ENCODE results near the gene DESI1.

Gene DESI1

GRCh38 chr22:41661713-41662112 lies 40.9 kb upstream of the DESI1 start:
- no peak for DNase-seq
- no peak overlapping the region for H2AK5ac ChIP-seq (ENCODE audit: low read length)
- WGBS (ENCODE audit: extremely low coverage, insufficient coverage, low lambda C conversion rate) = no CpG with 5 or more reads among the region's 2 CpGs

GRCh38 chr22:41661088-41661487 lies 40.2 kb upstream of the DESI1 start:
- no peak overlapping the region for H3K18ac ChIP-seq (ENCODE audit: low read length)
- H2BK120ac ChIP-seq (ENCODE audit: low read depth, low read length) = no peak overlapping the region
- no peak overlapping the region for H3K4me3 ChIP-seq (ENCODE audit: low read length)
- no peaks in the 10 kb centered on the region for H3K27me3 ChIP-seq (ENCODE audit: insufficient read depth, low read length, poor library complexity)
- H2BK5ac ChIP-seq (ENCODE audit: low read length) = no peak overlapping the region
- H3K23ac ChIP-seq (ENCODE audit: low read length) = no peak overlapping the region
- no peak for DNase-seq
- H2BK15ac ChIP-seq (replicated peaks; ENCODE audit: low read depth) = no peak overlapping the region
- H3K79me2 ChIP-seq (ENCODE audit: control insufficient read depth, insufficient read depth, low read length) = no peaks in the 10 kb centered on the region
- H3K56ac ChIP-seq (ENCODE audit: low read length) = no peak overlapping the region
- no peak overlapping the region for H3K4ac ChIP-seq (ENCODE audit: low read depth, low read length)
- no peak overlapping the region for H4K5ac ChIP-seq (ENCODE audit: low read length)
- no peak overlapping the region for H4K8ac ChIP-seq (ENCODE audit: low read depth, low read length)
- H3K4me2 ChIP-seq (ENCODE audit: low read length) = no peak overlapping the region
- H3K9ac ChIP-seq (ENCODE audit: low read length) = no peak overlapping the region
- no peak overlapping the region for H3K27ac ChIP-seq (ENCODE audit: low read depth, low read length)
- WGBS (ENCODE audit: extremely low coverage, insufficient coverage, low lambda C conversion rate) = no CpG with 5 or more reads among the region's 3 CpGs
- H3K79me1 ChIP-seq (ENCODE audit: low read length) = peaks cover 2% of the 10 kb centered on the region
- peaks cover 18% of the 10 kb centered on the region for H3K36me3 ChIP-seq (ENCODE audit: control insufficient read depth, insufficient read depth, low read length)
- no peaks in the 10 kb centered on the region for H3K4me1 ChIP-seq (ENCODE audit: control insufficient read depth, low read depth, low read length)
- no peak overlapping the region for H2AK5ac ChIP-seq (ENCODE audit: low read length)

More at GRCh38 chr22:41661713-41662112, 40.9 kb upstream of the DESI1 start:
- Histone ChIP-seq H3K27ac (ENCODE audit: low read depth, low read length) (no peak overlapping the region), H3K36me3 (ENCODE audit: control insufficient read depth, insufficient read depth, low read length) (peaks cover 18% of the 10 kb centered on the region), H3K18ac (ENCODE audit: low read length) (no peak overlapping the region), H3K79me2 (ENCODE audit: control insufficient read depth, insufficient read depth, low read length) (no peaks in the 10 kb centered on the region), H3K4me2 (ENCODE audit: low read length) (no peak overlapping the region), H4K5ac (ENCODE audit: low read length) (no peak overlapping the region), H3K4ac (ENCODE audit: low read depth, low read length) (no peak overlapping the region), H3K23ac (ENCODE audit: low read length) (no peak overlapping the region), H3K79me1 (ENCODE audit: low read length) (peaks cover 2% of the 10 kb centered on the region), H2BK5ac (ENCODE audit: low read length) (no peak overlapping the region), H3K27me3 (ENCODE audit: insufficient read depth, low read length, poor library complexity) (no peaks in the 10 kb centered on the region), H2BK120ac (ENCODE audit: low read depth, low read length) (no peak overlapping the region), H2BK15ac (replicated peaks; ENCODE audit: low read depth) (no peak overlapping the region), H4K8ac (ENCODE audit: low read depth, low read length) (no peak overlapping the region), H3K4me1 (ENCODE audit: control insufficient read depth, low read depth, low read length) (no peaks in the 10 kb centered on the region), H3K9ac (ENCODE audit: low read length) (no peak overlapping the region), H3K4me3 (ENCODE audit: low read length) (no peak overlapping the region), H3K56ac (ENCODE audit: low read length) (no peak overlapping the region)

GRCh38 chr22:41660416-41660815 lies 39.6 kb upstream of the DESI1 start:
- no peak overlapping the region for H3K9ac ChIP-seq (ENCODE audit: low read length)
- peaks cover 18% of the 10 kb centered on the region for H3K36me3 ChIP-seq (ENCODE audit: control insufficient read depth, insufficient read depth, low read length)
- no peak overlapping the region for H4K8ac ChIP-seq (ENCODE audit: low read depth, low read length)
- peaks cover 2% of the 10 kb centered on the region for H3K79me1 ChIP-seq (ENCODE audit: low read length)
- no peak overlapping the region for H2BK15ac ChIP-seq (replicated peaks; ENCODE audit: low read depth)
- H3K4ac ChIP-seq (ENCODE audit: low read depth, low read length) = no peak overlapping the region
- H3K4me2 ChIP-seq (ENCODE audit: low read length) = no peak overlapping the region
- no peak overlapping the region for H3K4me3 ChIP-seq (ENCODE audit: low read length)
- H3K27me3 ChIP-seq (ENCODE audit: insufficient read depth, low read length, poor library complexity) = no peaks in the 10 kb centered on the region
- H3K18ac ChIP-seq (ENCODE audit: low read length) = no peak overlapping the region
- H3K56ac ChIP-seq (ENCODE audit: low read length) = no peak overlapping the region
- no peak overlapping the region for H3K27ac ChIP-seq (ENCODE audit: low read depth, low read length)
- no CpG with 5 or more reads among the region's 3 CpGs for WGBS (ENCODE audit: extremely low coverage, insufficient coverage, low lambda C conversion rate)
- DNase-seq = no peak
- H3K4me1 ChIP-seq (ENCODE audit: control insufficient read depth, low read depth, low read length) = no peaks in the 10 kb centered on the region
- no peak overlapping the region for H3K23ac ChIP-seq (ENCODE audit: low read length)
- H3K79me2 ChIP-seq (ENCODE audit: control insufficient read depth, insufficient read depth, low read length) = no peaks in the 10 kb centered on the region
- no peak overlapping the region for H2BK120ac ChIP-seq (ENCODE audit: low read depth, low read length)
- no peak overlapping the region for H2BK5ac ChIP-seq (ENCODE audit: low read length)
- H4K5ac ChIP-seq (ENCODE audit: low read length) = no peak overlapping the region
- no peak overlapping the region for H2AK5ac ChIP-seq (ENCODE audit: low read length)

- Histone ChIP-seq H3K4ac (ENCODE audit: low read depth, low read length) (no peak overlapping the region), H3K27ac (ENCODE audit: low read depth, low read length) (no peak overlapping the region), H3K79me1 (ENCODE audit: low read length) (peaks cover 2% of the 10 kb centered on the region), H4K5ac (ENCODE audit: low read length) (no peak overlapping the region), H3K27me3 (ENCODE audit: insufficient read depth, low read length, poor library complexity) (no peaks in the 10 kb centered on the region), H3K23ac (ENCODE audit: low read length) (no peak overlapping the region), H3K9ac (ENCODE audit: low read length) (no peak overlapping the region), H2BK15ac (replicated peaks; ENCODE audit: low read depth) (no peak overlapping the region), H2BK5ac (ENCODE audit: low read length) (no peak overlapping the region), H3K56ac (ENCODE audit: low read length) (no peak overlapping the region), H3K36me3 (ENCODE audit: control insufficient read depth, insufficient read depth, low read length) (peaks cover 18% of the 10 kb centered on the region), H4K8ac (ENCODE audit: low read depth, low read length) (no peak overlapping the region), H3K79me2 (ENCODE audit: control insufficient read depth, insufficient read depth, low read length) (no peaks in the 10 kb centered on the region), H3K4me3 (ENCODE audit: low read length) (no peak overlapping the region), H2BK120ac (ENCODE audit: low read depth, low read length) (no peak overlapping the region), H3K18ac (ENCODE audit: low read length) (no peak overlapping the region), H2AK5ac (ENCODE audit: low read length) (no peak overlapping the region), H3K4me2 (ENCODE audit: low read length) (no peak overlapping the region), H3K4me1 (ENCODE audit: control insufficient read depth, low read depth, low read length) (no peaks in the 10 kb centered on the region)
- DNase-seq = no peak
- no CpG with 5 or more reads among the region's 1 CpG for WGBS (ENCODE audit: extremely low coverage, insufficient coverage, low lambda C conversion rate)
These were observed 39.1 kb upstream of the DESI1 start for GRCh38 chr22:41659941-41660340.

GRCh38 chr22:41658869-41659268 lies 38.0 kb upstream of the DESI1 start:
- Histone ChIP-seq H2BK120ac (ENCODE audit: low read depth, low read length) (no peak overlapping the region), H4K8ac (ENCODE audit: low read depth, low read length) (no peak overlapping the region), H3K56ac (ENCODE audit: low read length) (no peak overlapping the region), H2AK5ac (ENCODE audit: low read length) (no peak overlapping the region), H3K4me3 (ENCODE audit: low read length) (no peak overlapping the region), H4K5ac (ENCODE audit: low read length) (no peak overlapping the region), H3K4ac (ENCODE audit: low read depth, low read length) (no peak overlapping the region), H3K18ac (ENCODE audit: low read length) (no peak overlapping the region), H3K36me3 (ENCODE audit: control insufficient read depth, insufficient read depth, low read length) (peaks cover 21% of the 10 kb centered on the region), H2BK5ac (ENCODE audit: low read length) (no peak overlapping the region), H3K23ac (ENCODE audit: low read length) (no peak overlapping the region), H3K79me2 (ENCODE audit: control insufficient read depth, insufficient read depth, low read length) (no peaks in the 10 kb centered on the region), H3K79me1 (ENCODE audit: low read length) (peaks cover 3% of the 10 kb centered on the region), H2BK15ac (replicated peaks; ENCODE audit: low read depth) (no peak overlapping the region), H3K4me1 (ENCODE audit: control insufficient read depth, low read depth, low read length) (no peaks in the 10 kb centered on the region), H3K27ac (ENCODE audit: low read depth, low read length) (no peak overlapping the region), H3K27me3 (ENCODE audit: insufficient read depth, low read length, poor library complexity) (no peaks in the 10 kb centered on the region), H3K4me2 (ENCODE audit: low read length) (no peak overlapping the region), H3K9ac (ENCODE audit: low read length) (no peak overlapping the region)
- no CpG with 5 or more reads among the region's 17 CpGs for WGBS (ENCODE audit: extremely low coverage, insufficient coverage, low lambda C conversion rate)
- DNase-seq = no peak

GRCh38 chr22:41657709-41658108 lies 36.9 kb upstream of the DESI1 start:
- Histone ChIP-seq H3K4ac (ENCODE audit: low read depth, low read length) (no peak overlapping the region), H3K23ac (ENCODE audit: low read length) (no peak overlapping the region), H3K4me1 (ENCODE audit: control insufficient read depth, low read depth, low read length) (no peaks in the 10 kb centered on the region), H3K4me2 (ENCODE audit: low read length) (no peak overlapping the region), H2AK5ac (ENCODE audit: low read length) (no peak overlapping the region), H3K36me3 (ENCODE audit: control insufficient read depth, insufficient read depth, low read length) (peaks cover 25% of the 10 kb centered on the region), H3K4me3 (ENCODE audit: low read length) (no peak overlapping the region), H3K9ac (ENCODE audit: low read length) (no peak overlapping the region), H3K79me2 (ENCODE audit: control insufficient read depth, insufficient read depth, low read length) (no peaks in the 10 kb centered on the region), H2BK5ac (ENCODE audit: low read length) (no peak overlapping the region), H3K18ac (ENCODE audit: low read length) (no peak overlapping the region), H4K8ac (ENCODE audit: low read depth, low read length) (no peak overlapping the region), H3K79me1 (ENCODE audit: low read length) (peaks cover 3% of the 10 kb centered on the region), H3K27ac (ENCODE audit: low read depth, low read length) (no peak overlapping the region), H2BK15ac (replicated peaks; ENCODE audit: low read depth) (no peak overlapping the region), H3K56ac (ENCODE audit: low read length) (no peak overlapping the region), H3K27me3 (ENCODE audit: insufficient read depth, low read length, poor library complexity) (no peaks in the 10 kb centered on the region), H2BK120ac (ENCODE audit: low read depth, low read length) (no peak overlapping the region), H4K5ac (ENCODE audit: low read length) (no peak overlapping the region)
- DNase-seq = no peak
- WGBS (ENCODE audit: extremely low coverage, insufficient coverage, low lambda C conversion rate) = no CpG with 5 or more reads among the region's 6 CpGs
